CD8-positive, alpha-beta memory T cell (primary cell): Measurements from ENCODE around the gene RNF2. TPM values are rescaled to one million over a fixed set of nuclear protein-coding genes. Genes with fewer than 3 reads are reported as not detected.
A peak's percentile ranks its signal among the peaks of the same experiment; 100 is the strongest.

Source experiments
- CTCF ChIA-PET: fragments of 350-600 bp; sonication (Branson Sonifier 250); formaldehyde crosslinking; loops from one replicate; lab custom pipeline; 2021; ENCODE audit warnings: antibody characterized with exemption; lab: Charles Lee
- POLR2A ChIA-PET: fragments of 350-600 bp; sonication (Branson Sonifier 250); formaldehyde crosslinking; loops from one replicate; lab custom pipeline; 2021; ENCODE audit warnings: antibody characterized with exemption; lab: Charles Lee
- DNase-seq, 5 donors: peaks; one replicate each; pipeline versions ENCODE4 v3.0.0 to v3.0.0-alpha.2; 2020 to 2022; ENCODE audit warnings: mixed read lengths in 1 of 5
- H3K27ac ChIP-seq: one replicate; pipeline ENCODE4 v1.7.0; 2013; ENCODE audit warnings: low read depth, mild to moderate bottlenecking, low read length, moderate library complexity
- H3K27me3 ChIP-seq: 2 replicates; pipeline ENCODE4 v1.7.0; 2013; ENCODE audit warnings: low read length, mild to moderate bottlenecking; ENCODE audit not compliant: insufficient read depth, poor library complexity, severe bottlenecking
- H3K36me3 ChIP-seq: 2 replicates; pipeline ENCODE4 v1.7.0; 2013; ENCODE audit warnings: mild to moderate bottlenecking, low read length, moderate library complexity; ENCODE audit not compliant: insufficient read depth
- H3K4me1 ChIP-seq: 2 replicates; pipeline ENCODE4 v1.7.0; 2013; ENCODE audit warnings: mild to moderate bottlenecking, low read length, moderate library complexity; ENCODE audit not compliant: insufficient read depth
- H3K4me3 ChIP-seq: 2 replicates; pipeline ENCODE4 v1.7.0; 2013; ENCODE audit warnings: mild to moderate bottlenecking, low read length
- H3K9me3 ChIP-seq: 2 replicates; pipeline ENCODE4 v1.7.0; 2013; ENCODE audit warnings: mild to moderate bottlenecking, low read length
- H3K27ac Mint-ChIP-seq, 8 donors: one replicate each; pipeline ENCODE4 v1.8.0; 2020 to 2021; ENCODE audit warnings: mixed read lengths in 8 of 8, mild to moderate bottlenecking in 6 of 8, inconsistent platforms in 3 of 8, moderate library complexity in 3 of 8
- H3K27me3 Mint-ChIP-seq, 2 donors: one replicate each; pipeline ENCODE4 v1.8.0; 2020 to 2021; ENCODE audit warnings: mixed read lengths in 2 of 2, mild to moderate bottlenecking in 1 of 2, moderate library complexity in 1 of 2
- H3K36me3 Mint-ChIP-seq, 3 donors: one replicate each; pipeline ENCODE4 v1.8.0; 2020 to 2021; ENCODE audit warnings: mixed read lengths in 3 of 3, inconsistent platforms in 1 of 3, mild to moderate bottlenecking in 1 of 3
- H3K4me1 Mint-ChIP-seq, 3 donors: one replicate each; pipeline ENCODE4 v1.8.0; 2020 to 2021; ENCODE audit warnings: mixed read lengths in 3 of 3, inconsistent platforms in 1 of 3, mild to moderate bottlenecking in 1 of 3
- H3K4me3 Mint-ChIP-seq, 7 donors: one replicate each; pipeline ENCODE4 v1.8.0; 2020 to 2021; ENCODE audit warnings: mixed read lengths in 7 of 7, mild to moderate bottlenecking in 6 of 7, moderate library complexity in 4 of 7, inconsistent platforms in 2 of 7
- H3K9me3 Mint-ChIP-seq, 5 donors: one replicate each; pipeline ENCODE4 v1.8.0; 2020 to 2022; ENCODE audit warnings: mixed read lengths in 5 of 5, mild to moderate bottlenecking in 3 of 5, moderate library complexity in 2 of 5, inconsistent platforms in 1 of 5
- polyA plus RNA-seq: library from polyadenylated mRNA; unstranded; fragments of 300-500 nt; fragmentation: Illumina TruSeq; gene quantifications from one replicate; pipeline ENCODE4 v1.2.3, GENCODE V29; 2021
- total RNA-seq, 2 experiments: library from RNA; stranded (reverse); gene quantifications; one replicate each; pipeline ENCODE4 v1.2.3, GENCODE V29; 2021

Gene RNF2
- total and polyA plus RNA-seq, 3 experiments from 2014 or later: 29.6 to 32.2 (median 30.5) TPM

DNA sequence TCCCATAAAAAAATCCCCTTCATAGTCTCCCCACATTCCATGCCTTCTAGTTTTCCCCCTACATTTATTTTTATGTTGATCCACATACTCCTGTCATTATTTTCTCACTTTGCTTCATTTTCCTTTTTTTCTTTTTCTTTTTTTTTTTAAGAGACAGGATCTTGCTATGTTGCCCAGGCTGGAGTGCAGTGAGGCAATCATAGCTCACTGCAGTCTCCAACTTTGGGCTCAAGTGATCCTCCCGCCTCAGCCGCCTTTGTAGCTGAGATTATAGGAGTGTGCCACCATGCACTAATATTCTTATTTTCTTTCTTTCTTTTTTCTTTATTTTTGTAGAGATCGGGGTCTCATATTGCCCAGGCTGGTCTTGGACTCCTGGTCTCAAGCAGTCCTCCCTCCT is 7.8 kb downstream of the RNF2 start:
- ChIA-PET CTCF (no interaction called here), POLR2A (no interaction called here)
- Histone ChIP-seq H3K4me3 (no peak overlapping the region), H3K4me1 (peaks cover 12% of the 10 kb centered on the region), H3K27me3 (no peaks in the 10 kb centered on the region), H3K36me3 (no peaks in the 10 kb centered on the region), H3K9me3 (no peaks in the 10 kb centered on the region), H3K27ac (no peak overlapping the region)
- DNase-seq: no peak
- peak overlapping the region in 2 of 8 donors; percentile 36 to 50 for H3K27ac Mint-ChIP-seq
- peaks cover 4 to 7% (median 6%) of the 10 kb centered on the region in 3 donors for H3K36me3 Mint-ChIP-seq
- peaks cover 45 to 74% (median 69%) of the 10 kb centered on the region in 3 donors for H3K4me1 Mint-ChIP-seq
- no peak overlapping the region for H3K4me3 Mint-ChIP-seq
- no peaks in the 10 kb centered on the region for H3K27me3 Mint-ChIP-seq
- H3K9me3 Mint-ChIP-seq: no peaks in the 10 kb centered on the region

DNA sequence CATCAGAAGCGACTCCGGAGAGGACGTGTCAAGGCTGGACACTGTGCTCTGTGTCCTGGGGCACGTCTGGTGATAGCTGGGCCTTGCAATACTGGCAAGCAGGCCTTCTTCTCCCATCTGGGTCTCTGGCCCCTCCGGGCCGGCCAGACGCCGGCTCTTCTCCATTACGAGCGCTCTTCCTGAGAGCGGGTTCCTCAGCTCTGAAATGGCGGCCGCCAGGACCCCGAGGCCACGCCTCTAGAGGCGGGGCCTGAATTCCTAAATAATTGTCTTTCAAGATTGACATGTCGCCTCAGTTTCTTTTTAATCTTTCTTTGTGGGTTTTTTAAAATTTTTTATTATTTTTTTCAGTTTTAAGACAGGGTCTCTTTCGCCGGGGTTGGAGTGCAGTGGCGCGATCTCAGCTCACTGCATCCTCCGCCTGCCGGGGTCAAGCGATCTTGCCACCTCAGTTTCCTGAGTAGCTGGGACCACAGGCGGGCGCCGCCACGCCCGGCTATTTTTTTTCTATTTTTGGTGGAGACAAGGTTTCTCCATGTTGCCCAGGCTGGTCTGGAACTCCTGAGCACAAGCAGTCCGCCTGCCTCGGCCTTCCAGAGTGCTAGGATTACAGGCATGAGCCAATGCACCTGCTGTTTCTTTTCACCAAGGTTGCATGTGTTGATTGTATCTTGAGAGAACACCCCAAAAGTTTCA is 9.2 kb downstream of the RNF2 start:
- POLR2A ChIA-PET: no interaction called here
- Histone ChIP-seq H3K27me3 (no peaks in the 10 kb centered on the region), H3K27ac (no peak overlapping the region), H3K9me3 (no peaks in the 10 kb centered on the region), H3K4me3 (no peak overlapping the region), H3K4me1 (peaks cover 12% of the 10 kb centered on the region), H3K36me3 (no peaks in the 10 kb centered on the region)
- no peaks in the 10 kb centered on the region for H3K9me3 Mint-ChIP-seq
- no peak overlapping the region for H3K4me3 Mint-ChIP-seq
- CTCF ChIA-PET: interaction anchor here (1.4 kb wide), 1 partner anchor 115 kb away, joined by 3 read pairs; no protein-coding TSS in a partner anchor
- peaks cover 42 to 74% (median 67%) of the 10 kb centered on the region in 3 donors for H3K4me1 Mint-ChIP-seq
- H3K27me3 Mint-ChIP-seq: no peaks in the 10 kb centered on the region
- H3K36me3 Mint-ChIP-seq: peaks cover 4 to 7% (median 6%) of the 10 kb centered on the region in 3 donors
- H3K27ac Mint-ChIP-seq: peak overlapping the region in 1 of 8 donors; percentile 33
- DNase-seq: no peak

DNA sequence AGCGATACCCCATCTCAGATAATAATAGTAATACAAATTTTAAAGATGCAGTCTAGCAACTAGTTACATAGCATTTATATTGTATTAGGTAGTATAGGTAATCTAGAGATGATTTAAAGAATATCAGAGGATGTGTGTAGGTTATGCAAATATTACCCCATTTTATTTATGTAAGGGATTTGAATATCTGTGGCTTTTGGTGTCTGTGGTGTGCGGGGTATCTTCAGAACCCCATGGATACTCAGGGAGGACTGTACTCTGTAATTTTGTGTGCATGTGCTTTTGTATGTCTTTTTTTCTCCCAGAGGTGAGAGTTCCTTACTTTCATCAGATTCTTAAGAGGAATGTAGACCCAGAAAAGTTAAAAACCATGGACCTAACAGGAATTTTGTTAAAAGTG is 12.8 kb downstream of the RNF2 start:
- CTCF ChIA-PET: no interaction called here
- Mint-ChIP-seq H3K36me3 (peaks cover 3 to 4% (median 4%) of the 10 kb centered on the region in 3 donors), H3K4me1 (peaks cover 46 to 74% (median 68%) of the 10 kb centered on the region in 3 donors)

DNA sequence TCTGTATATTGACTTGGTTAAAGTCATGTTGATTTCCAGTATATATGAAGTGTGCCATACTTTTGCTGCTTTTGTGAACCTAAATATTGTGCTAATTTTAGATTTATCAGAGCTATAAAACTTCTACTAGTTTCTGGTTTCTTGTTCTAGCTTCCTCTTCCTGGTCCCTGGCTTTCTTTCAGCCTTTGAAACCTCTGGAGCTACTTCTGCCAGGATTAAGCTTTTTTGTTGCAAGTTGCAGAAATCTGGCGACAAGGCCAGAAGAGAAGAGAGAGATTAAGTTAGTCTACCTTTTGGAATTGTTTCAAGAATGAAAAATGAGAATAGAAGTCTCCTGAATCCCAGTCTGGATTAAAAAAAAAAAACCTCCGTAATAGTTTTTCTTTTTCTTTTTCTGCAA is 13.5 kb downstream of the RNF2 start:
- ChIA-PET POLR2A (no interaction called here), CTCF (no interaction called here)
- Mint-ChIP-seq H3K4me3 (no peak overlapping the region), H3K27ac (no peak overlapping the region), H3K36me3 (peaks cover 3 to 5% (median 4%) of the 10 kb centered on the region in 3 donors), H3K27me3 (no peaks in the 10 kb centered on the region), H3K9me3 (no peaks in the 10 kb centered on the region), H3K4me1 (peaks cover 46 to 77% (median 68%) of the 10 kb centered on the region in 3 donors)
- Histone ChIP-seq H3K27ac (no peak overlapping the region), H3K27me3 (no peaks in the 10 kb centered on the region), H3K36me3 (no peaks in the 10 kb centered on the region), H3K4me1 (peaks cover 4% of the 10 kb centered on the region), H3K9me3 (no peaks in the 10 kb centered on the region), H3K4me3 (no peak overlapping the region)
- no peak for DNase-seq

More for the DNA sequence above, 12.8 kb downstream of the RNF2 start:
- Mint-ChIP-seq H3K4me3 (no peak overlapping the region), H3K27me3 (no peaks in the 10 kb centered on the region), H3K9me3 (no peaks in the 10 kb centered on the region), H3K27ac (no peak overlapping the region)
- H3K27me3 ChIP-seq: no peaks in the 10 kb centered on the region
- no peak for DNase-seq
- H3K27ac ChIP-seq: no peak overlapping the region
- peaks cover 9% of the 10 kb centered on the region for H3K4me1 ChIP-seq
- no peaks in the 10 kb centered on the region for H3K9me3 ChIP-seq
- no peak overlapping the region for H3K4me3 ChIP-seq
- no peaks in the 10 kb centered on the region for H3K36me3 ChIP-seq
- POLR2A ChIA-PET: no interaction called here

DNA sequence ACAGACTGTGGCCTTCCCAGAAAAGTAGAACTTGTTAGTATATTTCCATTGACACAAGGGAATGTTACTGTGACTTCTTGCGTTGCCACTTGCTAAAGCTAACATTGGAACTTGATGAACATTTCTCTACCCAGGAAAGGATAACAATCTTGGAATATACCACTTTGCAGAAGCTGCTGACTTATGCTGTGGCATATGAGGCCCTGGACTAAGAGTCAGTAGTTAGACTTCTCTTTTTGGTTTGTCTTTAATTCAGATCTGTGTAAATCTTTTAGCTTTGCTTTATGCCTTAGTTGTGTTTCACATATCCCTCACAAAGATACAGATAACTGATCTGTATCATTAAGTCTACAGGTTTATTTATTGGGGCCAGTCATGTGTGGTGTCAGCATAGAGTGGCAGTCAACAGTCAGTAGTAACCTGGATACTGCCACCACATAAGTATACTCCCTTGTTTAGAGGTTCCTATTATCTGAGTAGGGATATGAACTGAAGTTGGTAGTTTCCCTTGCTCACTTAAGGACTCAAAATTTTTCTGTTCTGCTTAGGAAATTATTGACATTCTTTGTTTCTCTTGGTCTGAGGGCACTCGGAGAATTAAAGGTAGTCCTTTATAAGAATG is 14.7 kb downstream of the RNF2 start:
- no peaks in the 10 kb centered on the region for H3K27me3 ChIP-seq
- Mint-ChIP-seq H3K27ac (no peak overlapping the region), H3K9me3 (no peaks in the 10 kb centered on the region), H3K36me3 (peaks cover 4% of the 10 kb centered on the region in 3 donors), H3K4me1 (peaks cover 54 to 80% (median 69%) of the 10 kb centered on the region in 3 donors), H3K27me3 (no peaks in the 10 kb centered on the region), H3K4me3 (peak overlapping the region in 1 of 7 donors; percentile 36)
- DNase-seq: no peak
- peaks cover 4% of the 10 kb centered on the region for H3K4me1 ChIP-seq
- CTCF ChIA-PET: no interaction called here
- H3K27ac ChIP-seq: no peak overlapping the region
- no peaks in the 10 kb centered on the region for H3K36me3 ChIP-seq
- no peak overlapping the region for H3K4me3 ChIP-seq
- POLR2A ChIA-PET: interaction anchor here (0.6 kb wide), 1 partner anchor 33 kb away, joined by 9 read pairs; no protein-coding TSS in a partner anchor
- H3K9me3 ChIP-seq: no peaks in the 10 kb centered on the region

DNA sequence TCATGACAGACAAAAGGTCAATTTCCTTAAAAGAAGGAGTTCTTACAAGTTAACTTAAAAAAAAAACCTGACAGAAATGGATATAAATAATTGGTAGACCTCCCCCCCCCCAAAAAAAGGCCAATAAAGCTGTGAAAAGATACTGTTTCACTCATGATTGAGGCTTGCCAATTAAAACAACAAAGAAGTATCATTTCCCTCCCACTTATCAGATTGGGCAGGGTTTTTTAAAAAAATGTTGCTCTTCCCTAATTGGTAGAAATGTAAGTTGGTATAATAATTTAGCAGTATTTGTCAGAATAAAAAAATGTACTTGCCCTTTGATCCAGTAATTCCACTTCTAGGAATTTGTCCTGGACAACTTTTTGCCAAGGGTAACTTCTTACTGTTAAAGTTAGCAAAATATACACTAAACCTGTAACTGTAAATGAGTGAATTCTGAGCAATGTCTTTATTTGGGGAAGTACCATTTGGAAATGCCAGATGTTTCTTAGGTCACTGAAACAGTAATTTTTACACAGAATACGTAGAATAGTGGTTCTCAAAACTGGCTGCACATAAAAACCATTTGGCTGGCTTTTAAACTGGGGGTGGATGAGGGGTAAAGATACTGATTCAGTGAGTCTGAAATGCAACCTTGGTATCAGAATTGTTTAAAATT is 17.5 kb downstream of the RNF2 start:
- H3K36me3 Mint-ChIP-seq: peaks cover 10 to 15% (median 13%) of the 10 kb centered on the region in 3 donors
- H3K27me3 ChIP-seq: no peaks in the 10 kb centered on the region
- no peaks in the 10 kb centered on the region for H3K27me3 Mint-ChIP-seq
- H3K4me3 Mint-ChIP-seq: no peak overlapping the region
- H3K4me1 Mint-ChIP-seq: peaks cover 64 to 92% (median 72%) of the 10 kb centered on the region in 3 donors
- ChIA-PET POLR2A (no interaction called here), CTCF (interaction anchor here (1.4 kb wide), 1 partner anchor 257 kb away, joined by 3 read pairs; no protein-coding TSS in a partner anchor)
- no peaks in the 10 kb centered on the region for H3K36me3 ChIP-seq
- H3K4me1 ChIP-seq: peaks cover 4% of the 10 kb centered on the region
- H3K9me3 Mint-ChIP-seq: no peaks in the 10 kb centered on the region
- H3K9me3 ChIP-seq: no peaks in the 10 kb centered on the region
- H3K4me3 ChIP-seq: no peak overlapping the region
- no peak overlapping the region for H3K27ac ChIP-seq
- no peak overlapping the region for H3K27ac Mint-ChIP-seq
- DNase-seq: no peak

DNA sequence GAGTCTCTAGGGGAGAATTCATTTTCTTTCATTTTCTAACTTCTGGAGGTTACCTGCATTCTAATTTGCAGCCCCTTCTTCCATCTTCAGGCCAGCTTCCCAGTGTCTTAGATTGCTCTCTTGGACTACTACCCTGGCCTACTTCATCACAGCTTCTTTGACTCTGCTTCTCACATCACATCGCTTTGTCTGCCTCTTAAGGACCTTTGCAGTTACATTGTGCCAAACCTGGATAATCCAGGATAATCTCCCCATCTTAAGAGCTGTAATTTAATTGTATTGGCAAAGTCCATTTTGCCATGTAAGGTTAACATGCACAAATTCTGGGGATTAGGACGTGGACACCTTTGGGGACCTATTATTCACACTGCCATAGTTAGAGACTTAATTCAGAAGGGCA is 18.4 kb downstream of the RNF2 start:
- no peaks in the 10 kb centered on the region for H3K9me3 ChIP-seq
- Mint-ChIP-seq H3K27me3 (no peaks in the 10 kb centered on the region), H3K9me3 (no peaks in the 10 kb centered on the region), H3K27ac (peak overlapping the region in 1 of 8 donors; percentile 17), H3K4me1 (peaks cover 66 to 92% (median 74%) of the 10 kb centered on the region in 3 donors), H3K4me3 (no peak overlapping the region), H3K36me3 (peaks cover 13 to 17% (median 13%) of the 10 kb centered on the region in 3 donors)
- no peaks in the 10 kb centered on the region for H3K27me3 ChIP-seq
- peaks cover 4% of the 10 kb centered on the region for H3K4me1 ChIP-seq
- no peak overlapping the region for H3K27ac ChIP-seq
- no peak overlapping the region for H3K4me3 ChIP-seq
- DNase-seq: no peak
- POLR2A ChIA-PET: no interaction called here
- CTCF ChIA-PET: interaction anchor here (1.1 kb wide), 1 partner anchor 106 kb away, joined by 3 read pairs; no protein-coding TSS in a partner anchor
- no peaks in the 10 kb centered on the region for H3K36me3 ChIP-seq
